Stimulated activated CD4-positive, alpha-beta T cell treated with anti-CD3 and anti-CD28 coated beads, Interleukin-12 subunit alpha, Interleukin-12 subunit beta, amount 100 ng/mL, for 4 hours (primary cell): ENCODE results near the gene CD38.
A peak's percentile ranks its signal among the peaks of the same experiment; 100 is the strongest.

ENCODE experiments used
- DNase-seq: peaks from one replicate; pipeline ENCODE4 v3.0.0-alpha.2; 2020

Gene CD38

DNA sequence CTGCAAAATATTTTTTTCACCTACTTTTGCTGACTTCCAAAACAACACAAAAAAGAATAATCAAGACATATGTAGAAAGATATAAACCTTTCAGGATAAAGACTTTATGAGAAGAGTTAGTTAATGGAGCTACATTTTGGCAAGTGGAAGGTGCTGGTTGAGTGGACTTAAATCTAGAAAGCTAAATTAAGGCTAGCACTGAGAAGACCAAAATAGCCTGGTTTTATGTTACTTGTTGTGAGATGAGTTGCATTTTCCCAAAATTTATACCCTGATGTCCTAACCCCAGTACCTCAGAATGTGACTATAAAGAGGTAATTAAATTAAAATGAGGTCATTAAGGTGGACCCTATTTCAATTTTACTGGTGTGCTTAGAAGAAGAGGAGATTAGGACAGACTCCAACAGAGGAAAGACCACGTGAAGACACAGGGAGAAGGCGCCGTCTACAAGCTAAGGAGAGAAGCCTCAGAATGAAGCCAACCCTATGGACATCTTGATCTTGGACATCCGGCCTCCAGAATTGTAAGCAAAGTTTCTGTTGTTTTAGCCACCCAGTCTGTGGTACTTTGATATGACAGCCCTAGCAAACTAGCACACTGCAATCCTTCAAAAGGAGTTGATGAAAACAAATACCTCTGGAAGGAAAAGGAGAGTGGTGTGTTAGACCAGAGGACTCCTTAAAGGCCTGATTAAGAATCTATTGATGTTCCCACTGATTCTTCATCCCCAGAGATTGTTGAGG lies 93.0 kb downstream of the CD38 start:
- DNase-seq: no peak

- DNase-seq: no peak
Measured at GRCh38 chr4:15873117-15873516, 95.0 kb downstream of the CD38 start.

DNA sequence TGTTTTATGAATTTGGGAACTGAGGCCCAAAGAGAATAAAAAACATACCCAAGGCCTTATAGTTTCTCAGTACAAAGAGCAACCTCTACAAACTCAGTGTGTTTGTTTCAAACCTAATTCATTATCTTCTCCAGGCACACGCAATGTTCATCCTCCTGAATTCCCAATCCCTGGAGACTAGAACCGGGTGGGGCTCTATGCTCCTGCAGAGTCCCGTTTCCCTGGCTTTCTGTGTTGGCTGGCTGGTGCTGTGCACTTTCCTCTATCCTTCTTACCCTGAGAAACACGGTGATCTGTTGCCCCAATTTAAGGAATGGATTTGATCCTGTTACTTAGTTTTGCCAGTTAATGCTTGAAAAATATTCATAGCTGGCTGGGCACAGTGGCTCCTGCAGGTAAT lies 96.5 kb downstream of the CD38 start:
- no peak for DNase-seq

DNA sequence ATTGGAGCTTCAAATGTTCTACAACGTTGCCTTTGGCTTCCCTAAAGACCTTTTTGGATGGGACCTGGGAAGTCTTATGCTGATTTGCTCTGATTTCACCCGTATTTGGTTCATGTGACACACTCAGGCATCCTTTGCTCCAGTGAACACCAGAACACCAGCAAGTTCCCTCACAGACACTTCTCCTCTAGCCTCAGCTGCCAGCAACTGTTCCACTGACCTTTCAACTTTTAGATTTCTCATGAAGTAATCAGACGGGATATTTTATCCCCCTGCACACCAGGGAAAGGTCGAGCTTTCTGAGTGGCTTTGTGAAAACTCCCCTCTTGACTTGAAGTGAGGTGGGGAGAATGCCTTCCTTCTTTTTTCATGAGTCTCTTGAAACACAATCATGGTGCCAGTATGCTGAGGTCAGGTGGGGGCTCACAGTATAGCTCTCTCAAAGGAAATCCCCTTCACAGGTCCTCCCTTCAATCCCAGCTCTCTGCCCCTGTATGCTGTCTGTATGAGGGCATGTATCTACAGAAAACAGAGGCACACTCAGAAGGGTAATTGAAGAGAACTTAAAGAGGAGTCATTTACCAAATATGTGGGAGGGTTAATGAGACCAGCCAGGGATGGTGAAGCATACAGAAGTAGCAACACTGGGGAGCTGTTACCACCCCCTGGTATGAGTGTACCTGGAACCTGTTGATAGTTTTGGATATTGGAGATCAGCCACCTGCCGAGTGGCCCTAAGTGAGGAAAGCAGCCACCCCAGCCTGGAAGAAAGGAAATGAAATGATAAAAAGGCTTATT lies 97.7 kb downstream of the CD38 start:
- DNase-seq: no peak

- DNase-seq: no peak
Measured at GRCh38 chr4:15878011-15878410, 99.9 kb downstream of the CD38 start.

- DNase-seq: no peak
Measured at GRCh38 chr4:15881820-15882219, 103.7 kb downstream of the CD38 start.

GRCh38 chr4:15882675-15883086 lies 104.6 kb downstream of the CD38 start:
- DNase-seq: peak; percentile 20

DNA sequence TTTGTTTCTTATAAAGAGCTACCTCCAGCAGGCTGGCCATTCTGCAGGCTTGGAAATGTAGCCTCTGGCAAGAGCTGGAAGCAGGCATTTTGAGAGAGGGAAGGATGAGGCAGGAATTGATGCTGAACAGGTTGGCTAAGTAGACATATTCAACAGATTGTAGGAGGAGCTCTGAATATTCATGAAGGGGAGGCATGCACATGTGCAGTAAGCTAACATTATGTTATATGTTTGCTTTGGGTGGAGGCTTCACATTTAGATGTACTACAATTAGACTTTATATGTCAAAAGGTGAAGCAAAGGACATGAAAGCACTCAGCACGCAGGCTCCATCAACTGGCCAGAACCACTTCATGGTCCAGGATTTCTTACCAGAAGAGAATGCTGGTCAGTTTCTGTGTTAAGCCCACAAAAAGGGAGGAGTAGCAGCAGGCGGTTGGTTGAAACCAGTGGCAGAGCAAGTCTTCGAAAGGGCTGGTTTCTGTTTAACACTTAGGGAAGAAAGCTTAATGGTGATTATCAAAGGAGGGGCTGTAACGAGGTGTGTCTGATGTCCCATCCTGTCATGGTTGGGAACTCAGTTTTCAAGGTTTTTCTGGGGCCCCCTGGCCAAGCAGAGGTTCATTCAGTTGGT lies 105.6 kb downstream of the CD38 start:
- DNase-seq: no peak

DNA sequence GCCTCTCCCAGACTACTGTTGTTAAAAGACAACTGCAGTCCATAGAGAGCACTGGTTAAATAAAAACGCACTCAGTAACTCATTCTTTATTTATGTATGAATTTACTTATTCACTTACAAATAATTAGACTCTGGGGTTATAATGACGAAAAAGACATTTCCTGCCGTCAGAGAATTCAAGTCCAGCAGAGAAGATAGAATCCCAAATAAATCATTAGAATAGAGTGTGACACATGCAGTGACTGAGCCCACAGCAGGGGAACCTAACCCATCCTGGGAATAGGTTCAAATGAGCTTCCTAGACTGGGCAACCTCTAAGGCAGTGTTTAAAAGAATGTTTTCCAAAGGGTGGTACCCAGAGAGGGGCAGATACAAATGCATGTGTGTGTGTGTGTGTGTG lies 106.5 kb downstream of the CD38 start:
- no peak for DNase-seq

DNA sequence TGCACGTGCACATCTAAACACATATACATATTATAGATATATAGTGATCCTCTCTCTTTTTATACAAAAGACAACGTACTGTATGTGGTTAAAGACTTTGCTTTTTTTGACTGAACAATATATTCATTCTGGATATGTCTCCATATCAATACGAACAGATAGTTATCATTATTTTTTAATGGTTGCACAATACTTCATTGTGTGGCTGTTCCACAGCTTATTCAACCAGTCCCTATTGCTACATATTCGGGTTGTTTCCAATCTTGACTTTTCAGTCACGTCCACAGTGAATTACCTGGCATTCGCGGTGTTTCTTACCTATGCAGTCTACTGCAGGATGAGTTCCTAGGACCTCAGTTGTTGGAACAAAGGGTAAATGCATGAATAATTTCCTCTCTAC lies 107.3 kb downstream of the CD38 start:
- DNase-seq: no peak

GRCh38 chr4:15888515-15888914 lies 110.4 kb downstream of the CD38 start:
- DNase-seq: no peak

DNA sequence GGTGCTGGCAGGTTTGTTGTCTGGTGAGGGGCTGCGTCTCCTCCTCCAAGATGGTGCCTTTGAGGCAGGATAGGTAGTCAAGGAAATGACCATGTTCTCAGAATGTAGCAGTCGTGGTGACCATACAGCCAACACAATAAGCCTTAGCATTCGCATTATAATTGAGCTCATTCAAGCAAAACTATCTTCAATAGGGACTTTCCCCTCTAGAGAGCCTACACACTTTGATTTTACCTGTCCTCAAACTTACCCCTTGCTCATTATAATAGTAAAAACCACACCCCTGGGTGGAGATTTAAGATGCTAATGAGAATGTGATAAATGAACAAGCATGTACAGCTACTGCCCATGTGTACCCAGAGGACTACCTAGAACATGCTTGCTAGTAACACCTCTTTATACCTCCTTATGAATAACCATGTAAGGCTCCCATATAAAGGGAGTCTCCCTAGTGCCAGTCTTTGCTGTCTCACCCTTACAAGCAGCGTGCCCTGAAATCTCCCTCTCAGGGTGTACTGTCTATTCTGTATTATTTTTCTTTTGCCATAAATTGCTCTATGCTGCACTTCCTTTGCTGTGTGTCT lies 112.2 kb downstream of the CD38 start:
- no peak for DNase-seq

- DNase-seq: no peak
Measured at GRCh38 chr4:15891312-15891711, 113.2 kb downstream of the CD38 start.

- no peak for DNase-seq
Measured at GRCh38 chr4:15893962-15894361, 115.8 kb downstream of the CD38 start.

DNA sequence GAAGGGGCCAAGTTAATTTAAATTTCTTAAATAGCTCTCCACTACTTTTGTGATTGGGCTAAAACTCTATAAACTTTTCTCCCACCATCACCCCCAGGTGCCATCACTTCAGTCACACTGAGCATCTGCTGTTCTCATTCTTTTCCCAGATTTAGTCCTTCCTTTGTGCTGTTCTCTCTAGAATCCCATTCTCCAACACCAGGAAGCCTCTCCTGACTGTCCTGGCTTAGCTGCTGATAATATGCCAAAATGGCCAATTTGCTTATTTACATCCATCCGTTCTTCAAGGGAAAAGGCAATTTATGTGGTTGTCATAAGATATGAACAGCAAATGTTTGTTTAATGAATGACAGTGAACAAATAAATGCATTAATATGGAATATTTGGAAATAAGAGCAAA lies 116.3 kb downstream of the CD38 start:
- DNase-seq: no peak

GRCh38 chr4:15894921-15895916 lies 117.1 kb downstream of the CD38 start:
- no peak for DNase-seq

DNA sequence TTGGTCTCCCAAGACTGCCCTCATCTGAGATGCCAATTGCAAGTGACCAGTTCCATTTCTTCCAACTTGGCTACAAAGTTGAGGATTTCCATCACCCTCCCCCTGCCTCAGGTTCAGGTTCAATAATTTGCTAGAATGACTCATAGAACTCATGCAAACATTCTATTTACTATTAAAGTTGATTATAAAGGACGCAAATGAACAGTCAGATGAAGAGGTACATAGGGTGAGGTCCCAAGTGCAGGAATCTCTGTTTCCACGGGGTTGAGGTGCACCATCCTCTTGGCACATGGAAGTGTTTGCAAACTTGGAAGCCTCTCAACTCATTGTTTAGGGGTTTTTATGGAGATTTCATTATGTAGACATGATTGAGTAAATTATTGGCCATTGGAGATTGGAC lies 119.4 kb downstream of the CD38 start:
- no peak for DNase-seq

DNA sequence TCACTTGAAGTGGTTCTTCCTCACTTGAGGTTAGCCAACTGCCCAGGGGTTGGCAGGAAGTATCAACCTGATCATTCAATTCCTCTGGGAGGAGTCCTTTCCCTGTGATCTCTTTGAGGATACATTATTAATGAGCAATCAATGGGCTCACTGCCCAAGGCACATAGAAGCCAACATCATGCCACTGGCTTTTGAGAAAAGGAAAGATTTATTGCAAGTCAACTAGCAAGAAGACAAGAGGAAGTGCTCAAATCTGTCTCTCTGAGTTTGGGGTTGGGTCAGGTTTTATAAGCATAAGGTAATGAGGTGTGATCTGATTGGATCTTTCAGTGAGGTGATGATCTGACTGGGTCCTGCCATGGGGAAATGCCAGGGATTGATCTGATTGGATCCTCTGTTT lies 120.8 kb downstream of the CD38 start:
- no peak for DNase-seq

GRCh38 chr4:15899511-15899910 lies 121.4 kb downstream of the CD38 start:
- no peak for DNase-seq

- DNase-seq: no peak
Measured at GRCh38 chr4:15901007-15901406, 122.9 kb downstream of the CD38 start.

- no peak for DNase-seq
Measured at GRCh38 chr4:15901998-15902397, 123.9 kb downstream of the CD38 start.

DNA sequence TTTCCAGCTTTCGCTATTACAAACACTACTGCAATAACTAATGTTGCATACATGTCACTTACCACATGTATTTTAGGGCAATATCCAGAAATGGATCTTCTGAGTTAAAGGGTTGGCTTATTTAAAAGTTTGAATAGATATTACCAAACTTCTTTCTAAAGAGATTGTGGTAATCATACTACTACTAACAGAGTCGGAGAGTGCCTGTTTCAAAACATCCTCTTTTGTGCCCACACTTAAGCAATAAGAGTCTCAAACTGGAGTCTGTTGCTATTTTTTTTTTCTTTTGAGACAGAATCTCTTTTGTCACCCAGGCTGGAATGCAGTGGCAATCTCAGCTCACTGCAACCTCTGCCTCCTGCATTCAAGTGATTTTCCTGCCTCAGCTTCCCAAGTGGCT lies 124.6 kb downstream of the CD38 start:
- no peak for DNase-seq
